Esophagus squamous epithelium (tissue), 4 donors: ENCODE data around the gene ITGB5.

Experiments used
- CTCF ChIP-seq, 6 experiments: fragments of 450-650 bp in 4 of 6; fragments of 200-600 bp in 2 of 6; sonication (generic) in 2 of 6; IDR thresholded peaks; one replicate each; pipeline ENCODE4 v1.5.1; 2016 to 2019; ENCODE audit warnings: antibody characterized with exemption in 6 of 6, mild to moderate bottlenecking in 4 of 6, moderate library complexity in 4 of 6
- POLR2A ChIP-seq, 4 donors: fragments of 450-650 bp; IDR thresholded peaks; one replicate each; pipeline ENCODE4 v1.6.1; 2017; ENCODE audit warnings: antibody characterized with exemption in 4 of 4, mild to moderate bottlenecking in 4 of 4, moderate library complexity in 3 of 4

DNA sequence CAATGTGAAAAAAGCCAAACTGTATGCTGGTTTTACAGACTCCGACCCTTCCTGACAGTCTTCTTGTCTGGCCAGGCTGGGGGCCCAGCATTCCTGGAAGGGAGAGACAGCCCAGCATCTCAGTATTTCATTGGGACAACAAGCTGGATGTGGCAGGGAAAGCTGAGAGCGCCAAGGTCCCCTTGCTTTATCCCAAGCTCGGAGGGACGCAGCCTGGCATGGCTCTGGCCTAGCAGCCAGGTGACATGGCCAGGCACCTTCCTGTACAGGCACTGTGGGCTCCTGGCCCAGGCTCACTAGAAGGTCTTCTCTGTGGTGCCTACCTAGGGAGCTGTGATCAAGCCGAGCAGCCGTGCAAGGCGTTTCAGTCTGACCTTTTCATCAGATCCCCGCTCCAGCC lies 124.0 kb downstream of the ITGB5 start:
- TF ChIP-seq POLR2A (IDR thresholded peaks at IDR 0.05) = no peak
- TF ChIP-seq CTCF (IDR thresholded peaks at IDR 0.05) = no peak
